Measurements from ENCODE around the gene SPEN. TPM values are rescaled to one million over a fixed set of nuclear protein-coding genes. Genes with fewer than 3 reads are reported as not detected.

The SPEN gene
- total and polyA plus RNA-seq, 2 of the 13 experiments (the other 11 are each of a cell fraction or from before 2014, with no cell fraction given) = 4.8 to 14.0 TPM

- TF ChIP-seq ZBTB7A (CRISPR knock-in tag; IDR thresholded peaks at IDR 0.05) (peak; percentile 43; the same call in 1 of the 2 replicates), ZNF564 (CRISPR knock-in tag; IDR thresholded peaks at IDR 0.05) (peak; percentile 80; the same call in 1 of the 2 replicates), SOX5 (CRISPR knock-in tag; IDR thresholded peaks at IDR 0.05; ENCODE audit: borderline replicate concordance) (peak; percentile 33; the same call in 1 of the 2 replicates), CAMTA2 (CRISPR knock-in tag; IDR thresholded peaks at IDR 0.05; ENCODE audit: borderline replicate concordance) (no peak), ZNF720 (CRISPR knock-in tag; IDR thresholded peaks at IDR 0.05) (no peak), HES4 (CRISPR knock-in tag; IDR thresholded peaks at IDR 0.05; ENCODE audit: borderline replicate concordance) (peak; percentile 26; the same call in 1 of the 2 replicates), PHF8 (CRISPR knock-in tag; IDR thresholded peaks at IDR 0.05) (peak; percentile 78), PAWR (CRISPR knock-in tag; IDR thresholded peaks at IDR 0.05; ENCODE audit: borderline replicate concordance) (no peak), ZFP36 (IDR thresholded peaks at IDR 0.05; ENCODE audit: borderline replicate concordance, low read depth, low read length, partially characterized antibody) (no peak), ZFP91 (CRISPR knock-in tag; IDR thresholded peaks at IDR 0.05; ENCODE audit: borderline replicate concordance) (peak; percentile 65; the same call in 1 of the 2 replicates), HNRNPUL1 (IDR thresholded peaks at IDR 0.05; ENCODE audit: low read depth, low read length) (no peak), TEAD3 (CRISPR knock-in tag; optimal IDR thresholded peaks at IDR 0.05; ENCODE audit: borderline replicate concordance) (no peak), SP5 (CRISPR knock-in tag; IDR thresholded peaks at IDR 0.05; ENCODE audit: borderline replicate concordance, low read depth) (0 out of 2 replicates have a peak, but pooled peaks have one; percentile 9), ZNF607 (CRISPR knock-in tag; IDR thresholded peaks at IDR 0.05; ENCODE audit: borderline replicate concordance) (peak; percentile 55), ZNF501 (CRISPR knock-in tag; IDR thresholded peaks at IDR 0.05) (peak; percentile 58; the same call in 1 of the 2 replicates), ZNF260 (CRISPR knock-in tag; IDR thresholded peaks at IDR 0.05; ENCODE audit: borderline replicate concordance, low read depth) (no peak), ZNF235 (CRISPR knock-in tag; IDR thresholded peaks at IDR 0.05; ENCODE audit: borderline replicate concordance) (peak; percentile 34; the same call in 1 of the 2 replicates), DMAP1 (CRISPR knock-in tag; IDR thresholded peaks at IDR 0.05) (peak; percentile 39; the same call in 1 of the 2 replicates), IKZF1 (IDR thresholded peaks at IDR 0.05) (no peak), REPIN1 (CRISPR knock-in tag; IDR thresholded peaks at IDR 0.05; ENCODE audit: borderline replicate concordance, low read depth) (0 out of 2 replicates have a peak, but pooled peaks have one; percentile 44), MYNN (CRISPR knock-in tag; IDR thresholded peaks at IDR 0.05; ENCODE audit: low read depth) (no peak), RNF2 (conservative IDR thresholded peaks at IDR 0.05; ENCODE audit: low read depth) (0 out of 2 replicates have a peak, but pooled peaks have one; percentile 20), HOXA3 (CRISPR knock-in tag; IDR thresholded peaks at IDR 0.05) (peak; percentile 76), E2F2 (CRISPR knock-in tag; IDR thresholded peaks at IDR 0.05; ENCODE audit: borderline replicate concordance) (no peak), ZC3H13 (CRISPR knock-in tag; IDR thresholded peaks at IDR 0.05) (0 out of 2 replicates have a peak, but pooled peaks have one; percentile 51)
- TF ChIP-seq, protein P1, sequence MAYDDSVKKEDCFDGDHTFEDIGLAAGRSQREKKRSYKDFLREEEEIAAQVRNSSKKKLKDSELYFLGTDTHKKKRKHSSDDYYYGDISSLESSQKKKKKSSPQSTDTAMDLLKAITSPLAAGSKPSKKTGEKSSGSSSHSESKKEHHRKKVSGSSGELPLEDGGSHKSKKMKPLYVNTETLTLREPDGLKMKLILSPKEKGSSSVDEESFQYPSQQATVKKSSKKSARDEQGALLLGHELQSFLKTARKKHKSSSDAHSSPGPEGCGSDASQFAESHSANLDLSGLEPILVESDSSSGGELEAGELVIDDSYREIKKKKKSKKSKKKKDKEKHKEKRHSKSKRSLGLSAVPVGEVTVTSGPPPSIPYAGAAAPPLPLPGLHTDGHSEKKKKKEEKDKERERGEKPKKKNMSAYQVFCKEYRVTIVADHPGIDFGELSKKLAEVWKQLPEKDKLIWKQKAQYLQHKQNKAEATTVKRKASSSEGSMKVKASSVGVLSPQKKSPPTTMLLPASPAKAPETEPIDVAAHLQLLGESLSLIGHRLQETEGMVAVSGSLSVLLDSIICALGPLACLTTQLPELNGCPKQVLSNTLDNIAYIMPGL (CRISPR knock-in tag; IDR thresholded peaks at IDR 0.05; ENCODE audit: borderline replicate concordance in 1 of 2, low read depth in 1 of 2) = peak; percentile 12 to 65; a peak in 3 of 4 replicates
Measured at GRCh38 chr1:15847100-15847892, at the start of gene SPEN (continued).
